ENCODE results near the gene RBP3. TPM values are rescaled to one million over a fixed set of nuclear protein-coding genes. Genes with fewer than 3 reads are reported as not detected.

Gene RBP3
- total and polyA plus RNA-seq, 2 of the 4 experiments (the other 2 are of a cell fraction): not detected

GRCh38 chr10:47370015-47370767 is 22.0 kb downstream of the RBP3 start:
- BruUV-seq (replicated peaks): no TSS peak
- no peak overlapping the region for H3K4ac ChIP-seq (ENCODE audit: low read depth, low read length)
- no peak overlapping the region for H2AK9ac ChIP-seq (replicated peaks; ENCODE audit: low read depth, low read length, poor library complexity)
- H3K79me1 ChIP-seq (ENCODE audit: low read depth in 1 of 2, low read length in 2 of 2): no peaks in the 10 kb centered on the region
- H3K36me3 ChIP-seq (ENCODE audit: control insufficient read depth, insufficient read depth, low read length): no peaks in the 10 kb centered on the region
- no peak overlapping the region for H4K91ac ChIP-seq (ENCODE audit: insufficient read depth, low read depth, low read length)
- H3K56ac ChIP-seq (ENCODE audit: extremely low read depth, insufficient read depth, low read length): no peak overlapping the region
- POLR2A ChIA-PET (ENCODE audit: unreplicated experiment): no interaction called here
- no peak overlapping the region for H2BK120ac ChIP-seq (ENCODE audit: low read depth, low read length)
- no peak overlapping the region for H2BK20ac ChIP-seq (ENCODE audit: low read depth, low read length)
- no peak overlapping the region for H2AFZ ChIP-seq (replicated peaks; ENCODE audit: low read length, poor library complexity)
- no peaks in the 10 kb centered on the region; the same call in 1 of the 2 replicates for H3K9me1 ChIP-seq (ENCODE audit: insufficient read depth, low read length)
- H3K9ac ChIP-seq (ENCODE audit: low read depth, low read length): no peak overlapping the region
- no peak overlapping the region for H3K4me3 ChIP-seq (ENCODE audit: insufficient read depth, low read depth, low read length)
- no peaks in the 10 kb centered on the region for H4K20me1 ChIP-seq (ENCODE audit: insufficient read depth, low read length)
- H4K5ac ChIP-seq (ENCODE audit: low read depth, low read length): no peak overlapping the region
- no CpG with 5 or more reads among the region's 11 CpGs for WGBS, 2 experiments (ENCODE audit: extremely low coverage in 2 of 2, insufficient read length in 1 of 2)
- no peak overlapping the region for H2AK5ac ChIP-seq (ENCODE audit: low read depth, low read length)
- CTCF ChIA-PET: no interaction called here
- no peak overlapping the region for H3K27ac ChIP-seq (ENCODE audit: insufficient read depth, low read length)
- H3K27me3 ChIP-seq (ENCODE audit: control insufficient read depth, insufficient read depth, low read length): peaks cover 41% of the 10 kb centered on the region
- in situ Hi-C loops (cut with MboI; ENCODE audit: low sequenced_read_pairs): no loop called here
- H3K4me1 ChIP-seq (ENCODE audit: control insufficient read depth, insufficient read depth, low read length): peaks cover 3% of the 10 kb centered on the region; the same call in 1 of the 2 replicates
- intact Hi-C loops (cut with micrococcal nuclease): no loop called here
- no peak overlapping the region for H3K4me2 ChIP-seq (ENCODE audit: low read depth, low read length)
- TF ChIP-seq MAFK (IDR thresholded peaks at IDR 0.05; ENCODE audit: low read depth, low read length): no peak
- DNase-seq (no peak), ATAC-seq (ENCODE audit: low read depth) (no peak)
- no peak overlapping the region for H4K8ac ChIP-seq (ENCODE audit: low read depth in 2 of 2, low read length in 2 of 2)
- no peak overlapping the region for H3K14ac ChIP-seq (replicated peaks; ENCODE audit: low read depth, low read length)
- dilution Hi-C loops (cut with HindIII; ENCODE audit: low sequenced_read_pairs, unreplicated experiment): no loop called here
- no peak overlapping the region for H3K18ac ChIP-seq (ENCODE audit: low read depth, low read length)
- H2BK15ac ChIP-seq (ENCODE audit: low read depth, low read length): no peak overlapping the region
- no peak overlapping the region for H2BK5ac ChIP-seq (ENCODE audit: low read depth, low read length, poor library complexity, severe bottlenecking)
- H3K23ac ChIP-seq (ENCODE audit: low read depth, low read length): no peak overlapping the region
- no peaks in the 10 kb centered on the region for H3K9me3 ChIP-seq (ENCODE audit: control insufficient read depth, insufficient read depth, low read length)

All from IMR-90 (cell line).